Heart left ventricle (tissue), 16 donors: ENCODE measurements around the gene AHCYL2. TPM values are rescaled to one million over a fixed set of nuclear protein-coding genes. Genes with fewer than 3 reads are reported as not detected.

Source experiments
- ATAC-seq, 4 donors: fragments of 200-7000 bp; cut with Tn5 transposase; one replicate each; pipeline ENCODE4 v1.9.1; 2020 to 2022; ENCODE audit warnings: moderate library complexity in 4 of 4, mild to moderate bottlenecking in 3 of 4, moderate number of reproducible peaks in 1 of 4
- DNase-seq, 5 donors: peaks; one replicate each; pipeline ENCODE4 v3.0.0-alpha.2; 2020
- H3K27ac ChIP-seq, 12 donors: fragments of 200-600 bp; sonication (generic) in 4 of 12; one replicate each; pipeline versions ENCODE4 v1.5.0 to v1.8.0; 2016 to 2022; ENCODE audit warnings: mild to moderate bottlenecking in 2 of 12
- H3K27me3 ChIP-seq, 9 donors: fragments of 200-600 bp; sonication (generic) in 2 of 9; one replicate each; pipeline versions ENCODE4 v1.5.1 to v1.8.0; 2016 to 2022; ENCODE audit warnings: mild to moderate bottlenecking in 3 of 9
- H3K36me3 ChIP-seq, 9 donors: fragments of 200-600 bp; sonication (generic) in 2 of 9; one replicate each; pipeline versions ENCODE4 v1.5.0 to v1.8.0; 2018 to 2022; ENCODE audit warnings: mild to moderate bottlenecking in 2 of 9
- H3K4me1 ChIP-seq, 12 donors: fragments of 200-600 bp; sonication (generic) in 4 of 12; one replicate each; pipeline versions ENCODE4 v1.5.0 to v1.8.0; 2016 to 2022; ENCODE audit warnings: mild to moderate bottlenecking in 3 of 12
- H3K4me3 ChIP-seq, 12 donors: fragments of 200-600 bp; sonication (generic) in 4 of 12; one replicate each; pipeline versions ENCODE4 v1.5.0 to v1.8.0; 2017 to 2022; ENCODE audit warnings: mild to moderate bottlenecking in 9 of 12, moderate library complexity in 4 of 12
- H3K9me3 ChIP-seq, 12 donors: fragments of 200-600 bp; sonication (generic) in 4 of 12; one replicate each; pipeline versions ENCODE4 v1.5.0 to v1.8.0; 2016 to 2022; ENCODE audit warnings: mild to moderate bottlenecking in 1 of 12
- CTCF ChIP-seq, 12 donors: fragments of 200-600 bp; sonication (generic) in 4 of 12; IDR thresholded peaks; one replicate each; pipeline versions ENCODE4 v1.5.0 to v1.8.0; 2018 to 2022; ENCODE audit warnings: antibody characterized with exemption in 12 of 12, mild to moderate bottlenecking in 5 of 12
- POLR2A ChIP-seq, 2 donors: fragments of 450-650 bp; IDR thresholded peaks; one replicate each; pipeline ENCODE4 v1.6.1; 2017; ENCODE audit warnings: antibody characterized with exemption in 2 of 2, mild to moderate bottlenecking in 2 of 2, moderate library complexity in 2 of 2
- WGBS, 4 donors: extraction: QIAGEN DNeasy Blood & Tissue Kit in 2 of 4; methylation state at CpG; one replicate each; pipeline versions ENCODE4 v1.1.5 to v1.1.7; 2013 to 2018; 5-methylcytosine and 5-hydroxymethylcytosine counted together
- intact Hi-C, 10 donors: fragments of 100-400 bp; cut with DNase I; formaldehyde crosslinking; loops; one replicate each; pipeline versions ENCODE4 v1.11.1 to v1.14.2; 2022
- polyA plus RNA-seq, 2 donors: library from polyadenylated mRNA; stranded (reverse); fragments of 200-250 nt; gene quantifications; one replicate each; pipeline ENCODE4 v1.2.3, GENCODE V29; 2013
- total RNA-seq, 9 donors: library from RNA; depleted of rRNA in 2 of 9; stranded (reverse); fragments of >200 nt in 2 of 9; fragmentation: NEBNext Ultra II Directional in 3 of 9; extraction: Animal tissue kit (Norgen Biotek cat#: 25700) in 3 of 9; gene quantifications; one replicate each; pipeline versions ENCODE4 v1.1.0 to v1.2.4, GENCODE V29; 2016 to 2023
- donor health status: ischemic (EF 13 %, LVEDD 7.1; RV severe dilation, severe dysfunction).
- donor health status: healthy with polysubstance abuse.
- donor health status: DM: no; HTN: yes; CAD: no.
- donor health status: DM: no; HTN: no; CAD: no.
- donor health status: ischemic (EF 25% LVEDD 6.9; RV normal size, moderate dysfunction).
- donor health status: ischemic (EF 25% LVEDD 5.7; RV mildly dilated, moderate dysfunction).
- donor health status: healthy.
- donor health status: DM: yes; HTN: yes; CAD: no.
- donor health status: ischemic (EF 35%, LVEDD 5.7; RV mildly dilated, moderate dysfunction).
- donor health status: nonischemic (EF 11% LVEDD 7.7; RV severe dilation, severe dysfunction).
- donor health status: DM: yes; HTN: yes; CAD: no.
- donor health status: PGD.
- donor health status: ischemic (EF 29% LVEDD 5.4; RV normal size, mild dysfunction).
- donor health status: nonischemic (EF 23%, LVEDD 6.1; RV moderate dilation, normal function).

AHCYL2 gene
- total and polyA plus RNA-seq, 11 donors, result 1.3 to 7.6 (median 6.2) TPM

DNA sequence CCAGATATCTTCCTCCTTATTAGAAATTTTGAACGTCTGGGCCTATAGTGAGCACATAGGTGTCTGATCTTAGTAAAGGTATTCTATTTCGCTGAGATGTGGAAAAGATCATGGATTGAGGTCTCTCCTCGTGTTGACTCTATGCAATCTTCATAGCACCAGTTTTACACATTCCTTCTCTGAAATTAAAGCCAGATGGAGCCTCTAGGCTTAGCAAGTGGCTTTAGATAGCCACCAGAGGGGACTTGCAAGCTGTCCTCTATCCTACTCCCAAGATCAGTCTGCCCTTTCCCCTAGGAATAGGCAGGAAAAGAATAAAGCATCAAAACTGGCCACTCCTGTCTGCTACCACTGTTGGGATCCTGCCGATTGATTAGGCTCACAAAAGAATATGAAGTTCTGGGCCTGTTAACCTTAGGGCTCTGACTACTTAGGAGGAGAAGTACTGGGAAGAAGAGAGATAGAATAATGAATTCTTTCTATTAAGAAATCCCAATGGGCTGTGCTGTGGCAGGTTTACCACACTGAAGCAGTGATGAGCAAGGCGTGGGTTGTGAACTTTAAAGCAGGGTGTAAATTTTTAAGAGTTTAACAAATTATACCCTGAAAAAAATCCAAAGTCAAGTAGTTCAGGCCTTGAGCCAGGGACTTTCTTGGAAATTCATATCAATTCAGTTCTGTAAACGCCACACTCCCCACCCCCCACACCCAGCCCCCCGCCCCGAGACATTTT lies 207.2 kb downstream of the AHCYL2 start:
- no peak for ATAC-seq
- H3K4me3 ChIP-seq, result no peak overlapping the region
- peaks cover 0 to 24% (median 7%) of the 10 kb centered on the region in 12 donors for H3K4me1 ChIP-seq
- no peaks in the 10 kb centered on the region for H3K9me3 ChIP-seq
- DNase-seq, result no peak
- intact Hi-C loops, result loop anchor here in 1 of 10 donors (5.0 kb wide), 1 partner anchor 40 kb away; no protein-coding TSS in a partner anchor
- TF ChIP-seq CTCF (IDR thresholded peaks at IDR 0.05) (no peak), POLR2A (IDR thresholded peaks at IDR 0.05) (no peak)
- peaks cover 0 to 5% (median 0%) of the 10 kb centered on the region in 9 donors for H3K36me3 ChIP-seq
- 81 to 90% (median 88%) methylated on average over 8 of the region's 8 CpGs for WGBS, 4 donors
- H3K27me3 ChIP-seq, result peaks cover 0 to 36% (median 0%) of the 10 kb centered on the region in 9 donors
- no peak overlapping the region for H3K27ac ChIP-seq

- peaks cover 0 to 36% (median 0%) of the 10 kb centered on the region in 9 donors for H3K27me3 ChIP-seq
- H3K36me3 ChIP-seq, result no peaks in the 10 kb centered on the region
- H3K27ac ChIP-seq, result peak within 1 kb of the TSS in 11 of 12 donors; percentile 54 to 81 (median 71)
- DNase-seq (peak; percentile 94 to 96 (median 96)), ATAC-seq (peak; percentile 97 to 99 (median 99))
- peaks cover 0 to 24% (median 7%) of the 10 kb centered on the region in 12 donors for H3K4me1 ChIP-seq
- peak in 1 of 2 donors; percentile 83 for TF ChIP-seq POLR2A (IDR thresholded peaks at IDR 0.05)
- peak in 5 of 12 donors; percentile 3 to 12 (median 7) for TF ChIP-seq CTCF (IDR thresholded peaks at IDR 0.05)
- WGBS, 4 donors, result 0% methylated on average over 45 to 75 of the region's 75 CpGs
- H3K4me3 ChIP-seq, result peak within 1 kb of the TSS; percentile 66 to 95 (median 82)
- intact Hi-C loops, result loop anchor here in 1 of 10 donors (5.0 kb wide), 1 partner anchor 42 kb away; no protein-coding TSS in a partner anchor
- no peaks in the 10 kb centered on the region for H3K9me3 ChIP-seq
Measured at GRCh38 chr7:129433847-129434674, 209.2 kb downstream of the AHCYL2 start, which contains the start of gene STRIP2. TSS of gene STRIP2 (plus strand) at chr7:129434432. CDS start at chr7:129434473, 41 bp downstream.

- 0 to 1% (median 1%) methylated on average over 20 to 44 of the region's 44 CpGs for WGBS, 4 donors
- Histone ChIP-seq H3K27ac (peak overlapping the region in 11 of 12 donors; percentile 46 to 81 (median 71)), H3K9me3 (no peaks in the 10 kb centered on the region), H3K4me1 (peaks cover 0 to 24% (median 7%) of the 10 kb centered on the region in 12 donors), H3K27me3 (peaks cover 0 to 36% (median 0%) of the 10 kb centered on the region in 9 donors), H3K4me3 (peak overlapping the region; percentile 66 to 95 (median 82)), H3K36me3 (no peaks in the 10 kb centered on the region)
- TF ChIP-seq CTCF (IDR thresholded peaks at IDR 0.05) (no peak), POLR2A (IDR thresholded peaks at IDR 0.05) (no peak)
- DNase-seq, result peak in 2 of 5 donors; percentile 23 to 72
- peak in 3 of 4 donors; percentile 14 to 32 (median 19) for ATAC-seq
- intact Hi-C loops, result loop anchor here in 1 of 10 donors (5.0 kb wide), 1 partner anchor 42 kb away; no protein-coding TSS in a partner anchor
Measured at GRCh38 chr7:129434675-129435318, 210.0 kb downstream of the AHCYL2 start.
